Stimulated activated CD8-positive, alpha-beta memory T cell treated with anti-CD3 and anti-CD28 coated beads, Interleukin-15, amount 100 ng/mL, for 48 hours (primary cell): ENCODE measurements around the gene ITIH3.

ENCODE experiments used
- DNase-seq, 2 donors: peaks; one replicate each; pipeline ENCODE4 v3.0.0-alpha.2; 2020; ENCODE audit warnings: low read depth in 2 of 2

Gene ITIH3

DNA sequence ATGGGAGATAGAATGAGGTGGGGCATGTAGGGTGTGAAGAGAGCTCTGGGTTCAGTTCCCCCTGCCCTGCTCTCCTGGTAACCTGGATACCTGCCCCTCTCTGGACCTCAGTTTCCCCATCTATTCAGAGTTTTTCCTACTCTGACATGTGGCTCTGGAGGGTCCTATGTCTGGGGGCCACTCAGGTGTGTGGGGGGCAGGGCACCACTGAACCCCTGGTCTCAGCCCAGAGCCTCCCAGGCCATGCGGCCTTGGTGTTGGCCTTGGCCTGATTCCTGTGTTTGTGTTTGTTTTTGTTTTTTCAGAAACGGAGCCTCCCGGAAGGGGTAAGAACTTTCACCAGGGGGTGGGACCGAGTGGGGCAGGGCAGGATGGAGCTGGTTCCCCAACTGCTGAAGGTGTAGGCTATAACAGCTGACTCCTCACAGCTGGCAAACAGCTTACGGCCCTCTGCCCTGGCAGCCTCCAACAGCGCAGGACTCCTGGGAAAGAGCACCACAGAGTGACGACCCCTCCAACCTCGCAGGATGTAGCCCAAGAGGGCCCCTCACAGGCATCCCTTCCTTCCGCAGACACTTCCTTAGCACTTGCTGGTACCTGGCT lies 803 bp downstream of the ITIH3 start:
- DNase-seq: no peak

DNA sequence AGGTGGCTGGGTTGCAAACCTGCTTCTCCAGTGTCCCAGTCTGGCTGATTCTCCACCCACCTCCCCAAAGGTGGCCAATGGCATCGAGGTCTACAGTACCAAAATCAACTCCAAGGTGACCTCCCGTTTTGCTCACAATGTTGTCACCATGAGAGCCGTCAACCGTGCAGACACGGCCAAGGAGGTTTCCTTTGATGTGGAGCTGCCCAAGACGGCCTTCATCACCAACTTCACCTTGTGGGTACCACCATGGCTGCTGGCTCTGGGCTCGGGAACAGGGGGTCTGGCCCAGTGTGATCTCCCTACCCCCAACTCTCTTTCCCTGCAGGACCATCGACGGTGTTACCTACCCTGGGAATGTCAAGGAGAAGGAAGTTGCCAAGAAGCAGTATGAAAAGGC lies 1.8 kb downstream of the ITIH3 start:
- DNase-seq: no peak

DNA sequence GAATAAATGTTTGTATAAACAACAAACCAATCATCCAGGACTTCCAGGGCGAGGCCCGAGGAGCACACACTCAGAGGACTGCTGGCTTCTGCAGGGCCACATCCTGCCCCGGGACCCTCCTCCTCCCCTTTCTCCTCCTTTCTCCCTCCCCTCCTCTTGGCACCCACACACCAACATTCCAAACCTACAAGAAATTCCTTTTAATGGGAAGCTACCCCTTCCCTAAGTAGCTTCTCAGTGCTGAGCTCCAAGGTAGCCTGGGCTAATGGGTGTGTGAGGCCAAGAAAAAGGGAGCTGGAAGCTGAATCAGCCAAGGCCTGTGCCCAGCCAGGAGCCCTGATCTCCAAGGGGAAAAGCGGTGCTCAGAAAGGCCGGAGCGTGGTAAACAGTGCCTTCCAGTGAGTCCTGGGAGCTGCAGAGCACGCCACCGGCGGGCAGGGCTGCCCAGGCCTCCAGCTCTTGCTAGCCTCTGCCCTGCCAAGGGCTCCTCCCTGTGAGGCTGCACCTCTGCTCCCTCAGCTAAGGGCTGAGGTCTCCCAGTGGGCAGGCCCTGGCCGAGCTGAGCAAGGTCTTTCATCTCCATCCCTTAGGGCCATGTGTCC lies 3.9 kb downstream of the ITIH3 start:
- DNase-seq: no peak

DNA sequence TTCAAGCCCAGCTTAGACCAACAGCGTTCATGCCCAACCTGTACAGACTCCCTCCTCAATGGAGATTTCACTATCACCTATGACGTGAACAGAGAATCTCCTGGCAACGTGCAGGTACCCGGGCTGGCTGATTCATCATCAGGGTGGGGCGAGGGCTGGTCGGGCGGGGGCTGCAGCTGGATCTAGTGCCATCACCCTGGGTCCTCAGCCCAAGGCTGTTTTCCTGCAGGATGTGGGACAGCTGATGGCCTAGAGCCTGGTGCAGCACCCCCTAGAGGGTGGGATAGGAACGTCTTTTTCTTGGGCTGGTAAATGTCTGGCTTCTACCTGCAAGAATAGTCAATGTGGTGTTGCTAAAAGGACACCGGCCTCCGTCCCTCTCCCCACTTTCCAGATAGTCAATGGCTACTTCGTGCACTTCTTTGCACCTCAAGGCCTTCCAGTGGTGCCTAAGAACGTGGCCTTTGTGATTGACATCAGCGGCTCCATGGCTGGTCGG lies 4.4 kb downstream of the ITIH3 start:
- DNase-seq: no peak

DNA sequence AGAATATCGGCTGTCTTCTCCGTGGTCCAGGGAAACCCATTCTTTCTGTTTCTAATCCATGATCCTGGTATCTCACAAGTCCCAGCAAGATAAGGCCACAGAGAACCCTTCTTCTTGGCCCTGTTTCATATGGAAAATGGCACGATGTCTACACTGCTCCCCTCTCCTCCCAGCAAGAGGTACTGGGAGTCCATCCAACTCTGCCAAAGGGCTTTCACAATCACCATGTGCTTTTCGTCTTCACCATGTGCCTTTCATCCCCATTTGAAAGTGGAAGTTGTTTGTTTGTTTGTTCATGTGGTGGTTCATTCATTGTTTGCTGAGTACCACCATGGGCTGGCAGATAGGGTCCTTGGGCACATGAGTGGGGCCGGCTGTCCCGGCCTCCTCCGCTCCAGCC lies 5.5 kb downstream of the ITIH3 start:
- no peak for DNase-seq

DNA sequence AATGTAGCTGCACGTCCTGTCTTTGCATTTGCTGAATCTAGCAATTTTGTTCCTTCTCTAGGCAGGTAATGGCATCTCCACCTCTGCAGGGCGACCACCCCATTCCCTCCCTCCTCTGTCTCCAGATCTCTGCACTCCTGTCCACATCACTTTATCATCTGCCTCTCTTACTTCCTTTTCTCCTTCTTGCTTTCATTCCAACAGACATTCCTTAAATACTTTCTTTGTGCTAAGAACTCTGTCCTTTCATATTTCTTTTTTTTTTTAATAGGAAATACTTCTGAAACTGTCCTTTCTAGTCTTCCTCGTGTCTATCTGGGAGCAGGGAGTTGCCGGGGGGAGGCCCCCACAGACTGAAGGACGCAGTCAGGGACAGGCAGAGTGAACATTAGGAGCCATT lies 7.2 kb downstream of the ITIH3 start:
- DNase-seq: no peak

DNA sequence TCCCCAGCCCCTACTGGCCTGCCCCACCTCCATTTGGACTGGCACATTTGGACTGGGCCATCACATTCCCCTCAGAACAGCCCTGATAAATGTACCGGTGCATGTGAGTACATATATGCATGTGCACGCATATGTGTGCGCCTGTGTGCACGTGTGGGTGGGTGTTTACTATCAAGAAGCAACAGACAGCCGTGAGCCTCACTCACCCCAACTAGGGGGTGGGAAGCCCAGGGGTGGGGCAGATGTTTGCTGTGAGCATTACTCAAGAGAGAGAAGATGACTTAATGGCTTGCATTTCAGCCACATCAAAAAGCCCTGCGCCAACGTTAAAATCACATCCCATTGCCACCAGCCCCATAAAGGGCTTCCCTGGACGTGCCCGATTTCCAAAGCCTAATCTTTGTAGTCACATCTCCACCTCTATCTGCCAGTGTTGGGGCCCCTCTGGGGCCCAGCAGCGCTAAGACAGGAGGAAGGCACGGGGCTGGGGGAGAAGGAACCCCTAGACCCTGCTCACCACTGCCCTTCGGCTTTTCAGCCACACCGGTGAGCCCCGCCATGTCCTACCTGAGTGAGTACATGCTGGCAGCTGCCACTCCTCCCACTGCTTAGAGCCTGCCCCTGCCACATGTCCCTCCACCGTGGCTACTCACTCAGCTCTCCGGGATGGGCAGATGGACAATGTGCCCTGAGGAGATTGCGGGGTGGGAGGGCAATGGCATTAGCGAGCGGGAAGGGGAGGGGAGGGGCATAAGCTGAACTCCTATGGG lies 10.9 kb downstream of the ITIH3 start:
- DNase-seq: no peak

DNA sequence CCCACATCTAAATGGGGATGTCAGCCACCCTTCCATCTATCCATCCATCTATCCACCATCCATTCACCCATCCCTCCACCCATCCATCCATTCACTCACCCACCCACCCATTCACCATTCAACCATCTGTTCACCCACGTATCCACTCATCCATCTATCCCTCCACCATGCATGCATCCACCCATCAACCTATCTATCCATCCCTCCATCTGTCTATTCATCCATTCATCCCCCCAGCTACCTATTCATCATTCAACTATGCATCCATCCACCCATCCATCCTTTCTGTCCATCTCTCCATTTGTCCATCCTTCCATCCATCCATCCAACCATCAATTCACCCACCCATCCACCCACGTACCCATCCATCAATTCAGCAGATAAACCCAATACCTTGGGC lies 14.6 kb downstream of the ITIH3 start:
- no peak for DNase-seq

DNA sequence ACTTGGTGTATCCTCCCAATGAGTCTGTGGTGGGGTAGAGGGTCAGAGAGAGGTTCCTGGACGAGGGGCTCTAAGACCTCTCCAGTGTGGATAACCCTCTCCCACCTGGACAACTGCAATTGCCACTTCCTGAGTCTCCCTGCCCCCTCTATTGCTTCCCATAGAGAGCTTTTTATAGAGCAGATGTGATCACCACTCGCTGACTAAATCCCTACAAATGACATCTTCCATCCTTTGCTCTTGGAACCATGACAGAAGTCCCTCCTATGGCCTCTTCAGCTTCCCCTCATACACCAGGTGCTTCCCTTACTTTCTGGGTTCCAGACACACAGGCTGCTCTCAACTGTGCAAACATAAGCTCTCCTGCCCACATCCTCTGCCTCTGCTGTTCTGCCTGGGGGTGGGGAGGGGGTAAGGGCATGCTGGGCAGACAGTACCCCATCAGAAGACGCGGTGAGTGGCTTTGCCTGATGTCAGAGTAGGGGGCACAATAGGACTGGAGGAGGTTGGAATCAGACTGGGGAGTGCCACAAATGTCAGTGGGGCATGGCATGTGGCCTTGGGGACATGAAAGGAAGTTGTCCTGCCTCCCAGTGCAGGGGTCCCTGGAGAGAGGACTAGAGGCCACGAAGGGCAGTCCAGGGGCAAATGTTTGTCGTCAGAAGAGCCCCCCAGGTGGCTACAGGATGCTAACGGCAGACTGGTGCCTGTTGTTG lies 15.2 kb downstream of the ITIH3 start:
- no peak for DNase-seq

DNA sequence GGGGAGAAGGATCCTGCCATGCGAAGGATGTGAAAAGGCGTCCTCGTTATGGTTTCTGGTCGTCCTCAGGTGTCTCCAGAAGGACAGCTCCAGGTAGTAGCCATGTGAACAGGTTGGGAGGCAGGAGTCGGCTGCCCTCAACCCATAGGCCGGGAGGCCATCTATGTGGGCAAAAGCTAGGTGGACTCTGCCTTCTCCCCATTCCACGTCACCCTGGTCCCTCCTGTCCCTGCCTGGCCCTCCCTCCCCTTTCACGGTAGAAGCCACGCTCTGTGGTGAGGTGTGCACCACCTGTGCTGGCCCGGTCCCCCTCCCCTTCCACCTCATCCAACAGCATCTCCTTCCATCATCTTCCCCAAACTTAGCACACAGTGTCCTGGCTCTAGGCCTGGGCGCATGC lies 16.3 kb downstream of the ITIH3 start:
- DNase-seq: no peak

DNA sequence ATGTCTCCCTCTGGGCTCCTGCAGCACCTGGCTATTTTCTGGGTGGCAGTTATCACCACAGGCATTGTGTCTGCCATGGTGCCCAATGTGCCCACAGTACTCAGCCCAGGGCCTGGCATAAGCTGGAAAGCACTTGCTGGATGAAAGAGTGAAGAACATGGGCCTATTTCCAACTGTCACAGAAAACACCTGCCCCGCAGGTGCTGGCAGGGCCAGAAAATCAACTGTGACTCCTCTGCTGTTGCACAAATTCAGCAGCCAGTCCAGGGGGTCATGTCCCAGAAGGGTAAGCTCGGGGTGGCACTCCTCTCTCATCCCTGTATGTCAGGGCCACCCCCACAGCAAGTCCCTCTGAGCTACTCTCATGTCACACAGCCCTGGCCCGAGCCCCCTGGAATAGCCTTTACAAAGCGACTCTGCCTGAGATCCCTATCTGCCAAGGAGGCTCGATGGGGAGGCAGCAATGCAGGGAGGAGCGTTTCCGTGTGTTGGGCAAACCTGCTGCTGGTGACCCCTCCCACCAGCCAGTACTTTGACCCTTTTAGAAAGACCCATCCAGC lies 16.9 kb downstream of the ITIH3 start:
- DNase-seq: no peak

DNA sequence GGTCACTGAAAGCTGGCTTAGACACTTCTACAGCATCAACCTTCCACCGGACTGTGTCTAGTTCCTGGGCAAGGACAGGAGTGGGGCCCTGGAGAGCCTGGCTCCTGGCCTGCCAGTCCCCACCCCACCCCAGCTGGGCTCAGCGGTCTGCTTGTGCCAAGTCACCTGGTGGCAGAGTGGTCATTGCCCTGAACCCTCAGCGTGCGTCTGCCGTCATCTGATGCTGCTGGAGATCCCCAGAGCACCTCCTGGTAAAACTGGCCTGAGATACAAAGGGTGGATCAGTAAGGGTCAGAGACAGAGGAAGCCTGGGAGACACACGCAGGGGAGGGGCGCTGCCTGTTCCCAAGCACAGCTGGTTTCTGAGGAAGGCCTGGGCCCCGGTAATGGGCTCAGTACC lies 19.2 kb downstream of the ITIH3 start:
- DNase-seq: no peak

DNA sequence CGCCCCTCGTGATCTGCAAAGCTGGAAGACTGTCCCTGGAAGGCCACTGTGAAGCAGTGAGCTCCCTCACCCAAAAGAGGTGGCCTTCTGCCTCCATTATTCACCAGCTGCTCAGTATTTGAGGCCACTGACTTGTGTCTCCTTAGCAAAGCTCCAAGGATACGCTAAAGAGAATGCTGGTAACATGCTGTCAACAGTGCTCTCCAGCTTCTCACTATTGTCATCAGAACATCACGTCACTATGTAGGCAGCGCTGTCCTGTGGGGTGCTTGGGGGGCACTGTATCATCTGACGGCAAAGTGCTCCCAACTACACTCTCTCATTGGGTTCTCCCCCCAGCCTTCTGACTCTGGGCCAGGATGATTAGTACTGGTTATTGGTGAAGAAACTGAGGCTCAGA lies 21.6 kb downstream of the ITIH3 start:
- DNase-seq: no peak

DNA sequence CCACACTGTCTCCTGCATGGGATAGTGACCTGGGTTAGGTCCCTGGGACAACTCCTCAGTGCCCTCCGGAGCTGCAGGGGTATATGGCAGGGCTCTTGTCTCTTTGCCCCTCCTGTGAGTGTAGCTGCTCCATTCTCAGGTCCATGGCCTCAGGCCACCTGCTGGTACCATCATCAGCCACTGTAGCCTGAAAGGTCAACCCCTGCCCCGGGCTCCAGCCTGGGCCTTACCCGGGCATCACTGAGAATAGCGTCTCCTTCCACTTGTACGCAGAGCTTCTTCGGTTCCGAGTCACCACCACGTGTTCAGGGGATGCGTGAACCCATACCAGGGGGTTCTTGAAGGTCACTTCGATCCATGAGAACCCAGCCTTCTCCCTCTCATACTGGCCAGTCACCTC lies 22.1 kb downstream of the ITIH3 start:
- DNase-seq: no peak

DNA sequence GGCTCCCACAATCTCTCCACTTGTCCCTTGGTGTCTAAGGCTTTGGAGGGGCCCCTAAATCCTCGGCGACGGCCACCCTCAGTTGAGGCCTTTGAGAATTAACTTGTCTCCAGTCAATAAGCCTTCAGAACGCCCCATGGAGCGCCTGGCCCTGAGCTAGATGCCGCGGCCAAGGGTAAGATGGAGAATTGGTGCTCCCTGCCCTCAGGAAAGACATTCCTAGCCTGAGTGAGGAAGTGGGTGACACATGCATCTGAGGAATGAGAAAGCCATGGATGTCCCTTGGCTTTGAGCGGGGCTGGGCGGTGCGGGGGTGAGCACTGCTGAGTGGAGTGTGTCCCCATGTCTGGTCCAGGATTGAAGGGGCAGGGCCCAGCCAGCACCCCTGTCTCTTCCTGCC lies 22.6 kb downstream of the ITIH3 start:
- no peak for DNase-seq

DNA sequence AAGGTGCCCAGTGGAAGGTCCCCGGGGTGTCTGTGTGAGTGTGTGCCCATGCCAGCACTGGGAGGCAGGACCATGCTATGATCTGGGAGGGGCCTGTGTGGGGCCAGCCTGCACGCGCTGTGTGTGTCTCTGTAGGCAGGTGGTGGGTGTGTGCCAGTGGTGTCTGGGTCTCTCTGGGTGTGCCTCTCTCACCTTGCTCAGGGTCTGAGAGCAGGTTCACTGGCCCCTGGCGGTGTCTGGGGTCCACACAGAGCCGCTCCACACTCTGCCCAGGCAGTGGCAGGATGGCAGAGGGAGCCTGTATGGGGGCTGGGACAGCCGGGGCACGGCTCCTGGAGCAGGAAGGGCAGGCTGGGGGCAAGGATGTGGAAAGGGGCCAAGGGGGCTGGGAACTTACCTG lies 23.3 kb downstream of the ITIH3 start:
- DNase-seq: no peak

DNA sequence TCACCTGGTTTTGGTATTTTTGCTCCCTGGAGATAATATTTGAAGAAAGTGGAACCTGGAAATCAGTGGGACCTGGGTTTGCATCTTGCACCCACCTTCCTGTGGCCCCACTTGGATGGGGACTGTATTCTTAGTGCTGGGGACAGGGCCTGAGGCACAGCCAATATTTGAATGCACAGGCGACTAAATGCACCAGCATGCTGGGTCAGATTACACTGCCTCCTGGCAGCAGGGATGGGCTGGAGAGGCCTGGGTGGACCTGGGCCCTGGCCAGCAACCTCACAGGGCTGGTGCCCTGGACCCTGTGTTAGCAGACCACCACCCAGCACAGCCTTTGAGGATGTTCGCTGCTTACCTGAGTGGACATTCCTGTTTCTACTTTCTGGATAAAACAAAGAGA lies 25.3 kb downstream of the ITIH3 start:
- DNase-seq: no peak

DNA sequence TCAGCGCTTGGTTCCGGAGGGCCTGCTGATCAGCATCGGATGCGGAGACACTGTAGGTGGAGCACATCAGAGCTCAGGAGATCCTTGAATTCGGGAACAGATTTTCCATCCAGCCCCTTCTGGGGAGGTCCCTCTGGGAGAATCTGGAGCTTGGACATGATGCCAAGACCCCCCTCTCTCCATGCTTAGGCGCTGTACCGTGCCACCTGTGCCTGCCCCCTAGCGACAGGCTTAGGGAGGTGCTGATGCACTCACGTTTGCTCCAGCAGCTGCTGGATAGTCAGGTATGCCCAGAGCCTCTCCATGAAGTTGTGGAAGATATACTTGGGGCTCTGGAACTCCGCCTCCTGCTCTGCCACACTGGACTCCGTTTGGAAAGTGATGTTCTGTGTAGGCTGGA lies 26.1 kb downstream of the ITIH3 start:
- no peak for DNase-seq

DNA sequence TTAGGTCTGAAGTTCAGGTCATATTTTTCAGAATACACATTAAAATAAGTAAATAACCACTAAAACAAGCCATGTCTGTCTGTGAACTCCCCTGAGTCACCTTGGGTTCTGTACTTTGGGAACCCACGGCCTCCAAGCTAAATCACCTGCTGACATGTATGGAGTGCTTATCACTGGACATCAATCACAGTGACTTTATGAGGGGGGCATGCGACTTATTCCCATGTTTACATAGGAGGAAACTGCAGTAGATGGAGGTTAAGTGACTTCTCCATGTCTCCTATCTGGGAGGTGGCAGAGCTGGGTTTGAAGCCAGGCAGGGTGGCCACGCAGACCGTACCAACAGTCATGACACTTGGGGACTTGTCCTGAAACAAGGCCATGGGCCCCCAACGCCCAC lies 27.8 kb downstream of the ITIH3 start:
- no peak for DNase-seq

DNA sequence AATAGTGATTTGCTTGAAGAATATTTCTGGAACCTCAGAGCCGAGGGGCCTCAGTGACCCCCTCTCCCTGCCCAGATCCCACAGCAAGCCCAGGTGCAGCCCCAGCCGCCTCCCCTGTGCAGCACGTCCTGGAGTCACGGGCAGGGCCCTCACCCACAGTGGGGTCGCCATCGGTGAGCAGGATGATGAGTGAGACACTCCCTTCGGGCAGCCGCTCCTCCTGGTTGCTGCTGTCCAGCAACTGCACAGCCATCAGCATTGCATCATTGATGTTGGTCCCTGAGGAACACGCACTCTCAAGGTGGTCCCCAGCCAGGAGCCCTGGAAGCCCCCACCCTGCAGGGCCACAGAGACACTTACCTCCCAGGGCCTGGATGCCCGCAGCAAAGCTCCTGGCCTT lies 29.4 kb downstream of the ITIH3 start:
- DNase-seq: no peak

DNA sequence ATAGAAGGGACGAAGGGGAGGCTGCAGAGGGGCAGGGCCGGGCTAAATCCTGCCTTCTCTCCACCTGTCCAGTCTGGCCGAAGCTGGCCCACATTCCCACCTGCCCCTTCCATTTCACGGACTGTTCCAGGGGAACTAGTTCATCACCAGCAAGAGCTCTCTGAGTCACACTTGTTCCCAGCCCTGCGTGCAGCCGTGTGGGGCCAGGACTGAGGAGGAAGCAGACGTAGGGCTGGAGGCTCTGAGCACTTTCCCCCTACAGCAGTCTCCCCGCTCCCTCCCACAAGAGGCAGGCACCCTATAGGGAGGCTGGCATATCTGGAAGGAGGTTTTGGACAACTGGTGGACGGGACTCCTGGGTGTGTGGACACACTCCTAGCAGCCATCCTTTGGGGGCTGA lies 32.8 kb downstream of the ITIH3 start:
- no peak for DNase-seq

DNA sequence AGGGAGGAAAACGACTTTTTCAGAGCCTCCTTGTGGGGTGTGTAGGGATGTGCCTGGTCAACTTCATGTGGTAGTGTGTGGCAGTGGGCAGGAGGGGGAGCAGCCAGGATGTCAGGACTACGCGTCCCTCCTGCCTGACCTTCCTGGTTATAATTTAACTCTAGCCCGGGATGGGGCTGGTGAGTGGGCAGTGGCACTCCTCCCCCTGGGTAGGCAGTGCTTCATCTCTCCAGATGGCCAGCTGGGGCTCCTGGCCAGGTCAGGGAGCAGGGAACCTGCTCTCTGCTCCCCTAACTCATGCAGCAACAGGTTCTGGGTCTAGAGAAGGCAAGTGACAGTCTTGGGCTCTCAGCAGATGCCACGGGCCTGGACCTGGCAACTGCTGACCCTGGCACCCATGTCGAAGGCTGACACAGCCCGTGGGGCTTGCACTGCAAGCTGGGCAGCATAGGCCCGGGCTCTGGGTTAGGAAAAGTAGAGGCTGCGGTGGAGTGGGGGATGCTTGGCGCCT lies 33.3 kb downstream of the ITIH3 start:
- DNase-seq: no peak
